Suppressor macrophage treated with lipopolysaccharide for 1 hour (primary cell): ENCODE measurements around the gene DCBLD1.
"Not testable (repeated sequence)": the region's sequence is repeated elsewhere in the genome, so short reads cannot be mapped to it uniquely, and the experiment has no call there.

Experiments used
- DNase-seq, 3 donors: peaks; one replicate each; pipeline ENCODE4 v3.0.0-alpha.2; 2020 to 2022

DCBLD1 gene

GRCh38 chr6:117502580-117502979, 20.1 kb downstream of the DCBLD1 start:
- no peak for DNase-seq

- no peak for DNase-seq
These were observed 20.7 kb downstream of the DCBLD1 start for GRCh38 chr6:117503211-117503610.

- DNase-seq = no peak
These were observed 22.1 kb downstream of the DCBLD1 start for GRCh38 chr6:117504478-117505144.

GRCh38 chr6:117505311-117505710, 22.8 kb downstream of the DCBLD1 start:
- peak in 2 of 3 donors; percentile 16 to 17 for DNase-seq

GRCh38 chr6:117506180-117506835, 23.8 kb downstream of the DCBLD1 start:
- no peak for DNase-seq

- no peak for DNase-seq
These were observed 24.4 kb downstream of the DCBLD1 start for GRCh38 chr6:117506907-117507306.

- no peak for DNase-seq
These were observed 26.0 kb downstream of the DCBLD1 start for GRCh38 chr6:117508450-117508971.

GRCh38 chr6:117509021-117509420, 26.5 kb downstream of the DCBLD1 start:
- DNase-seq = no peak

GRCh38 chr6:117512056-117512828, 29.8 kb downstream of the DCBLD1 start:
- DNase-seq = no peak

- DNase-seq = no peak
These were observed 30.6 kb downstream of the DCBLD1 start for GRCh38 chr6:117512987-117513573.

- no peak for DNase-seq
These were observed 31.4 kb downstream of the DCBLD1 start for GRCh38 chr6:117513778-117514365.

- DNase-seq = no peak
These were observed 32.2 kb downstream of the DCBLD1 start for GRCh38 chr6:117514655-117515054.

- DNase-seq = no peak
These were observed 32.9 kb downstream of the DCBLD1 start for GRCh38 chr6:117515326-117515725.

- DNase-seq = not testable (repeated sequence)
These were observed 35.5 kb downstream of the DCBLD1 start for GRCh38 chr6:117517995-117518394.

GRCh38 chr6:117518870-117519269, 36.4 kb downstream of the DCBLD1 start:
- no peak for DNase-seq

- DNase-seq = no peak
These were observed 38.3 kb downstream of the DCBLD1 start for GRCh38 chr6:117520603-117521395.

- DNase-seq = no peak
These were observed 39.5 kb downstream of the DCBLD1 start for GRCh38 chr6:117521791-117522502.

- DNase-seq = no peak
These were observed 43.1 kb downstream of the DCBLD1 start for GRCh38 chr6:117525607-117526006.

GRCh38 chr6:117530467-117531242, 48.2 kb downstream of the DCBLD1 start:
- DNase-seq = no peak

GRCh38 chr6:117531346-117531745, 48.9 kb downstream of the DCBLD1 start:
- no peak for DNase-seq
